ENCODE measurements around the gene FMNL1.

FMNL1 gene

DNA sequence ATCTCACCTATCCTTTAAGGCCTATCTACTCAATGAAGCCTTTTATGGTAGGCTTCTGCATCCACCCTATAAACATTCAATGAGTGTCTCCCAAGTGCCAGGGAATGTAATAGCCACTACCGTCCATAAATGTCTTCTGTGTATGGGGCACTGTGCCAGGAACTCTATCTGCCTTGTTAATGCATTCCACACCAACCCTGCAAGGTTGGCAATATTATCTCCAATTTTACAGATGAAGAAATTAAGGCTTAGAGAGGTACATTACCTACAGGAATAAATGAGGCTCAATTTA, 75.1 kb downstream of the FMNL1 start:
- no peaks in the 10 kb centered on the region for H3K27me3 ChIP-seq (ENCODE audit: control insufficient read depth, insufficient read depth, low read length)
- H3K4me1 ChIP-seq (ENCODE audit: control insufficient read depth, insufficient read depth, low read length): peaks cover 17% of the 10 kb centered on the region; the same call in 1 of the 2 replicates
- no peaks in the 10 kb centered on the region for H3K36me3 ChIP-seq (ENCODE audit: control insufficient read depth, insufficient read depth, low read length)
- no peak overlapping the region for H3K4me3 ChIP-seq (ENCODE audit: low read depth, low read length)
- no peak overlapping the region for H3K27ac ChIP-seq (ENCODE audit: low read depth, low read length)
- H3K9ac ChIP-seq (ENCODE audit: low read length): no peak overlapping the region
- H3K9me3 ChIP-seq (ENCODE audit: control insufficient read depth, insufficient read depth, low read depth, low read length): no peaks in the 10 kb centered on the region

All from HUES6 (cell line).